Posterior cingulate gyrus (tissue), 11 donors: ENCODE results near the gene SUCLG2.

ENCODE experiments used
- DNase-seq, 10 donors: peaks; one replicate each; pipeline versions ENCODE4 v3.0.0 to v3.0.0-alpha.2; 2020 to 2021; ENCODE audit warnings: mixed read lengths in 3 of 10
- intact Hi-C: fragments of 100-400 bp; cut with DNase I; formaldehyde crosslinking; loops from one replicate; pipeline ENCODE4 v1.15.1; 2023

Gene SUCLG2

GRCh38 chr3:67649681-67650080 lies 4.7 kb downstream of the SUCLG2 start:
- intact Hi-C loops = no loop called here
- DNase-seq = no peak

GRCh38 chr3:67648701-67649100 lies 5.7 kb downstream of the SUCLG2 start:
- DNase-seq = no peak
- intact Hi-C loops = no loop called here

GRCh38 chr3:67648229-67648628 lies 6.2 kb downstream of the SUCLG2 start:
- intact Hi-C loops = no loop called here
- no peak for DNase-seq

GRCh38 chr3:67647390-67647878 lies 7.0 kb downstream of the SUCLG2 start:
- no peak for DNase-seq
- intact Hi-C loops = no loop called here

- intact Hi-C loops = no loop called here
- DNase-seq = no peak
These were observed 7.7 kb downstream of the SUCLG2 start for GRCh38 chr3:67646586-67647234.

- DNase-seq = no peak
- intact Hi-C loops = no loop called here
These were observed 9.6 kb downstream of the SUCLG2 start for GRCh38 chr3:67644827-67645226.

GRCh38 chr3:67642734-67643133 lies 11.7 kb downstream of the SUCLG2 start:
- DNase-seq = no peak
- intact Hi-C loops = no loop called here

GRCh38 chr3:67642190-67642589 lies 12.2 kb downstream of the SUCLG2 start:
- intact Hi-C loops = no loop called here
- no peak for DNase-seq

GRCh38 chr3:67641451-67641850 lies 13.0 kb downstream of the SUCLG2 start:
- no peak for DNase-seq
- intact Hi-C loops = no loop called here

- DNase-seq = no peak
- intact Hi-C loops = no loop called here
These were observed 14.3 kb downstream of the SUCLG2 start for GRCh38 chr3:67640023-67640660.

- no peak for DNase-seq
- intact Hi-C loops = no loop called here
These were observed 17.0 kb downstream of the SUCLG2 start for GRCh38 chr3:67637255-67637900.

GRCh38 chr3:67635806-67636205 lies 18.6 kb downstream of the SUCLG2 start:
- intact Hi-C loops = no loop called here
- DNase-seq = no peak

- no peak for DNase-seq
- intact Hi-C loops = no loop called here
These were observed 19.2 kb downstream of the SUCLG2 start for GRCh38 chr3:67635257-67635656.

GRCh38 chr3:67630666-67631362 lies 23.6 kb downstream of the SUCLG2 start:
- DNase-seq = no peak

GRCh38 chr3:67624687-67625086 lies 29.7 kb downstream of the SUCLG2 start:
- DNase-seq = no peak
- intact Hi-C loops = no loop called here

More at GRCh38 chr3:67630666-67631362, 23.6 kb downstream of the SUCLG2 start:
- intact Hi-C loops = no loop called here

GRCh38 chr3:67624078-67624477 lies 30.3 kb downstream of the SUCLG2 start:
- DNase-seq = no peak
- intact Hi-C loops = no loop called here

- intact Hi-C loops = no loop called here
- DNase-seq = no peak
These were observed 31.8 kb downstream of the SUCLG2 start for GRCh38 chr3:67622652-67623051.

GRCh38 chr3:67620869-67621268 lies 33.5 kb downstream of the SUCLG2 start:
- intact Hi-C loops = no loop called here
- no peak for DNase-seq

GRCh38 chr3:67619991-67620390 lies 34.4 kb downstream of the SUCLG2 start:
- no peak for DNase-seq
- intact Hi-C loops = no loop called here

GRCh38 chr3:67617518-67617917 lies 36.9 kb downstream of the SUCLG2 start:
- DNase-seq = no peak
- intact Hi-C loops = no loop called here

- intact Hi-C loops = no loop called here
- DNase-seq = no peak
These were observed 38.4 kb downstream of the SUCLG2 start for GRCh38 chr3:67616046-67616445.
